Measurements from ENCODE around the gene ASB5. TPM values are rescaled to one million over a fixed set of nuclear protein-coding genes. Genes with fewer than 3 reads are reported as not detected.

Gene ASB5
- total RNA-seq, 1 donor from 2014 or later = not detected

GRCh38 chr4:176258135-176258534, 10.9 kb downstream of the ASB5 start:
- H3K4me3 ChIP-seq (ENCODE audit: low read depth, low read length) = no peak overlapping the region
- DNase-seq (ENCODE audit: low read depth) = no peak
- TF ChIP-seq CTCF (conservative IDR thresholded peaks at IDR 0.05; ENCODE audit: low read depth, low read length) = no peak

GRCh38 chr4:176256921-176257320, 12.1 kb downstream of the ASB5 start:
- no peak overlapping the region for H3K4me3 ChIP-seq (ENCODE audit: low read depth, low read length)
- no peak for DNase-seq (ENCODE audit: low read depth)
- TF ChIP-seq CTCF (conservative IDR thresholded peaks at IDR 0.05; ENCODE audit: low read depth, low read length) = no peak

DNA sequence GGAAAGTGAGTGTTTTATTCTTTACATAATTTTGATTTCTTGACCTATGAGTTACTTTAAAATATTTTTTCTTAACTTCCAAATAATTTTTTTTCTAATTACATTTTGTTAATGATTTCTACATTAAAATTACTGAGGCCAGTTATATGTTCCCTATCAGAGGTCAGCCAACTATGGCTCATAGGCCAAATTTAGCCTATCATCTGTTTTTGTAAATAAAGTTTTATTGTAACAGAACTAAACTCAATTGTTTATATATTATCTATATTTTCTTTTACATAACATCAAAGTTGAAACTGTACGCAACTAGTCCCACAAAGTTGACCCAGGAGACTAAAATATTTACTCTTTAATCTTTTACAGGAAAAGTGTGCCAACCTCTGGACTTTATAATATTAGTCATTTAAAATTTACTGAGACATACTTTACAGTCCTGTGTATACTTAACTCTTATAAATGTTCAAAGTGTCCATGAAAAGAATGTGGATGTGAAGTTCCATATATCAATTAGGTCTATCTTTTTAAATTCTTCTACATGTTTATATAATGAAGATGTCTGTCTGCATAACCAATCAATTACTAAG, 26.2 kb downstream of the ASB5 start:
- no peak for DNase-seq (ENCODE audit: low read depth)
- no peak overlapping the region for H3K4me3 ChIP-seq (ENCODE audit: low read depth, low read length)
- TF ChIP-seq CTCF (conservative IDR thresholded peaks at IDR 0.05; ENCODE audit: low read depth, low read length) = no peak

DNA sequence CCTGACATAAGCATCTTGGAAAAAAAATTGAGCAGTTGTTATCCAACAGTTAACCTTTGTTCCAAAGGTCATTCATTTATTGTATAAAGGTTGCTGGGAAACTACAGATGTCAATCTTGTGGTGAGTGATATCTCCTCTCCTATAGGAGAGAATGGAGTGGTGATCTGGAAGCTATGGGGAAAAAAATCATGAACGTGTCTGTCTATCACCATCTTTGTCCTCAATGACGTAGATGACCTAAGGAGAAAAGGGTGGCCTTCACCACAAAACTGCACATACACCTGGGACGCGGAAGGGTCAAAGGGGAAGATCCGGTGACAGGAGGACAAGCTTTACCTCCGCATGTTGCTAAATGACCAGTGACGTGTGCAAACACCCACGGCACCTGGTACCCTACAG, 27.3 kb downstream of the ASB5 start:
- DNase-seq (ENCODE audit: low read depth) = no peak
- TF ChIP-seq CTCF (conservative IDR thresholded peaks at IDR 0.05; ENCODE audit: low read depth, low read length) = no peak
- no peak overlapping the region for H3K4me3 ChIP-seq (ENCODE audit: low read depth, low read length)

- H3K4me3 ChIP-seq (ENCODE audit: low read depth, low read length) = no peak overlapping the region
- no peak for TF ChIP-seq CTCF (conservative IDR thresholded peaks at IDR 0.05; ENCODE audit: low read depth, low read length)
- no peak for DNase-seq (ENCODE audit: low read depth)
Measured at GRCh38 chr4:176238826-176239225, 30.2 kb downstream of the ASB5 start.

- no peak for DNase-seq (ENCODE audit: low read depth)
- TF ChIP-seq CTCF (conservative IDR thresholded peaks at IDR 0.05; ENCODE audit: low read depth, low read length) = no peak
- no peak overlapping the region for H3K4me3 ChIP-seq (ENCODE audit: low read depth, low read length)
Measured at GRCh38 chr4:176238157-176238610, 30.8 kb downstream of the ASB5 start.

GRCh38 chr4:176236946-176237345, 32.1 kb downstream of the ASB5 start:
- DNase-seq (ENCODE audit: low read depth) = no peak
- no peak overlapping the region for H3K4me3 ChIP-seq (ENCODE audit: low read depth, low read length)
- TF ChIP-seq CTCF (conservative IDR thresholded peaks at IDR 0.05; ENCODE audit: low read depth, low read length) = no peak

All from epithelial cell of proximal tubule (primary cell).